NCI-H187 (cell line): ENCODE results near the gene SPTBN4.
"Not testable (repeated sequence)": the region's sequence is repeated elsewhere in the genome, so short reads cannot be mapped to it uniquely, and the experiment has no call there.

Source experiments
- DNase-seq, 2 experiments: peaks; one replicate each; lab custom pipeline; 2025; lab: John Stamatoyannopoulos, UW

SPTBN4 gene

DNA sequence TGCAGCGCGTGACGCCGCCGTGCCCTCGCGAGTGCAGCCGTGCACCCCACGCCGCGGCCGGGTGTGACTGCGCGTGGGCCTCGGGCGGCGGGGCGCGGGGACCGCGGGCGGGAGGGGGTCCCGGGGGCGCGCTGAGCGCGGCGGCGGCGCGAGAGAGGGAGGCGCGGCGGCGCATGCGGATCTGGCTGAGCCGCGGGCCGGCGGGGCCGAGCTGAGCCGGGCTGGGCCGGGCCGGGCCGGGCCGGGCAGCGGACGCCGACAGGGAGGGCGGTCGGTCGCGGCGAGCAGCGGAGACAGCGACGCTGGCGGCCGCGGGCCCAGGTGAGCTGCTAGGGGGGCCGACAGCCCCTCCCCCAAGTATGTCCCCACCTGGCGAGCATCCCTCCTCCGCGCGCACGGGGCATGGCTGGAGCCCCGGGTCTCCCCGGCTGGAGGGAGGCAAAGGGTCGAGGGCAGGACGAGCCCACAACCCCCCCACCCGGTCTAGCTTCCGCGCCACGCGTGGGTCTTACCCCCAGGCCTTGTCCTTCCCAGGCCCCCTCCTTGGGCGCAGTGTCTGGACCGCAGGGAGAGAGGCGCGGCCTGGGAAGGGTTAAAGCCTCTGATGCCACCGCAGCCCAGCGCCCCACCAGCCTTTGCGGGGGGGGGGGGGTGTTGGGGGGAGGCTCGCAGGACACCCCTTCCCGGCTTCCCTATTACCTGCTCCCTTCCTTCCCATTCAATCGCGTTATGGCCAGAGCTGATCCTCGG, at the start of gene SPTBN4:
TSS of gene SPTBN4 (plus strand) at position 17 of the 750 bp plus-strand sequence. CDS start 5,621 bp downstream, outside the sequence.
- no peak for DNase-seq

DNA sequence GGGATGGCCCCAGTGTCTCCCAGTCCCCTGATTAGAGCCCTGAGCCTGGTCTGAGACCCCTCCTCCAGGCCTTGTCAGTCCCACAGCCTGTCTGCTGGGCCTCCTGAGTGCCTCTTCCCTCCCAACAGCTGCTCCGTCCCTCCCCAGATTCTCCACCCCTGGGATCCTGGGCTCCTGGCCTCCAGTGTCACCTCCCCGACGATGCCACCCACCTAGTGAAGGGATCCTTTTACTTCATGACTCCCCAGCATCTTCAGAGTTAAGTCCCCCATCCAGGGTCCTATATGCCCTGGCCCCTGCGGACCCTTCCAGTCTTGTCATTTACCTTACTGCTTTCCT, 49.2 kb upstream of the SPTBN4 start:
- DNase-seq: no peak

DNA sequence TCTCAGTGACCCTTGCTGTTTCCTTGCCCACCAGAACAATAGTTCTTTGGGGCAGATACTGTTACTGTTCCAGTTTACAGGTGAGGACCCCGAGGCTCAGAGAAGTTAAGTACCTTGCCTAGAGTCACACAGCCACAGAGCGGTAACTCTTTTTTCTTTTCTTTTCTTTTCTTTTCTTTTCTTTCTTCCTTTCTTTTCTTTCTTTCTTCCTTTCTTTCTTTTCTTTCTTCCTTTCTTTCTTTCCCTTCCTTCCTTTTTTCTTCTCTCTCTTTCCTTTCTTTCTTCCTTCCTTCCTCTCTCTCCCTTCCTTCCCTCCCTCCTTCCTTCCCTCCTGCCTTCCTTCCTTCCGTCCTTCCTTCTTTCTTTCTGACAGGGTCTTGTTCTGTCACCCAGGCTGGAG, 48.8 kb upstream of the SPTBN4 start:
- DNase-seq: no peak

DNA sequence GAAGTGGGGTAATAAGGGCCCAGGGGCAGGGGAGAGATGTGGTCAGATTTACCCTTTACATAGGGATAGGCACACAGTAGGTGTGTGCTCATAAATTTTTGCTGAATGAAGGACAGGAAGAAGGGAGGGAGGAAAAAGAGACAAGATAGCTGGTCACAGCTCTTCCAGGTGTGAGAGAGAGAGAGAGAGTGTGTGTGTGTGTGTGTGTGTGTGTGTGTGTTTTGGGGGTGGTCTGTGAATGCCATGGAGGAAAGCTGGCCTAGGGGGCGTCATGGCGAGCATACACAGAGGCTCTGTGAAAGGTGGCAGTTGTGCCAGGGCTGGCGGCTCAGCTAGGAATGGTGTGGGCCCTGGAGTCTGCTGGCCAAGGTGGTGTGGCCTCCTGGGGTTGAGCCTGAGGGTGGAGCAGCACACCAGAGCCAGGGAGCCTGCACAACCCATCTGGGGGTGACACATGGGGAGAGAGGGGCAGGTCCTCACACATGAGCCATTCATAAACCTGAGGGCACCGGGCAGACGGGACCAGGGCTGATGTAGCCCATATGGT, 47.7 kb upstream of the SPTBN4 start:
- DNase-seq: no peak

DNA sequence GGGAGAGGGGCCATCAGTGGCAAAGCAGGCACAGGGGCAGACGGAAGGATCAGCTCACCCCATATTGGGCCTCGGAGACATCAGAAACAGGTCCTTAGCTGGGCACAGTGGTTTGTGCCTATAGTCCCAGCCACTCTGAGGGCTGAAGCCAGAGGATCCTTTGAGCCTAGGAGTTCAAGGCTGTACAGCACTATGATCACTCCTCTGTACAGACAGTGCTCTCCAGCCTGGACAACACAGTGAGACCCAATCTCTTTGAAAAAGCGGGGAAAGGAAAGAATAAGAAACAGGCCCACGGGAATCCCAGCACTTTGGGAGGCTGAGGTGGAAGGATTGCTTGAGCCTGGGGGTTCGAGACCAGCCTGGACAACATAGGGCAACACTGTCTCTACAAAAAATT, 47.0 kb upstream of the SPTBN4 start:
- DNase-seq: no peak

DNA sequence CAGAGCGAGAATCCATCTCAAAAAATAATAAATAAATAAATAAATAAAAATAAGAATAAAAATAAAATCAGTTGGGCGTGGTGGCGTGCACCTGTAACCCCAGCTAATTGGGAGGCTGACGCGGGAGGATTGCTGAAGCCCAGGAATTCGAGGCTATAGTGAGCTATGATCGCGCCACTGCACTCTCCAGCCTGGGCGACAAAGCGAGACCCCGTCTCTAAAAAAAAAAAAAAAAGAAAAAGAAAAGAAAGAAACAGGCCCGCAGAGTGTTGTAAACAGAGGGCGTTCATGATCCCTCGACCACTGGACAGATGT, 46.4 kb upstream of the SPTBN4 start:
- DNase-seq: no peak

- DNase-seq: peak; percentile 63 to 78
Measured at GRCh38 chr19:40420766-40421765, 45.7 kb upstream of the SPTBN4 start.

GRCh38 chr19:40421993-40422747, 44.6 kb upstream of the SPTBN4 start:
- DNase-seq: no peak

GRCh38 chr19:40422748-40423566, 43.8 kb upstream of the SPTBN4 start:
- no peak for DNase-seq

GRCh38 chr19:40423938-40424337, 42.9 kb upstream of the SPTBN4 start:
- no peak for DNase-seq

DNA sequence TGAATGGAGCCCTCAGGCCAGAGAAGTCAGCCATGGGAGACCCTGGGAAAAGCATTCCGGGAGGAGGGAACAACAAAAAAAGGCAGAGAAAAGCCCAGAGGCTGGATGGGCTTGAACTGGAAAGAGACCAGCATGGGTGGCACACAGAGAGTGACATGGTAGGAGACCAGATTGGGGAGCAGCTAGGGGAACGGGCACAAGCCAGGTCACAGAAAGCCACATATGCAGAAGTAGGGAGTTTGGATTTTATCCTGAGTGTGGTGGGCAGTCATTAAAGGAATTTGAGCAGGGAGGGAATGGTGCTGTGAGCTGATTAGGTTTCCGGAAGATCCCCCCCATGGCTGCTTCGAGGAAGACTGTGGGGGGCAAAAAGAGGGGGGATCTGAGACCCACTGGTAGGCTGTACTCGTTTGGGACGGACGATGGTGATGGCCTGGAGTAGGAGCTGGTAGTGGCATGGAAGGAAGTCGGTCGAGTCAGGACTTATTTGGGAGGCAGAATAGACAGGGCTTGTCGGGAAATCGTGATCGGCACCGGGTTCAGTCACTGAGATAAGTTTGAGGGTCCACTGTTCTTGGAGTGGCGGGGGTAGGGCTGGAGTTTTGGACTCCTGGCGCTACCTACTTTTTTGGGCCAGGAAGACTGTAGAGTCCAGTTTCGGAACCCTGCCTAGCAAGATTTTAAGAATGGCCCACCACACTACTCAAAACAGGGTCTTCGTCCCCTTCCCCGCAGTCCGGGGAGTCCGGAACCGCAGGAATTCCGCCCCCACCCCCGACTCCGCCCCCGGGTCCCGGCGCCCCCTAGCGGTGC, 42.0 kb upstream of the SPTBN4 start:
- no peak for DNase-seq

- DNase-seq: peak; percentile 99
Measured at GRCh38 chr19:40425450-40426287, 41.1 kb upstream of the SPTBN4 start, which contains the start of gene SERTAD1. TSS of gene SERTAD1 (minus strand) at chr19:40425992. CDS start at chr19:40423546, 2,446 bp downstream.

- DNase-seq: not testable (repeated sequence)
Measured at GRCh38 chr19:40428197-40428596, 38.6 kb upstream of the SPTBN4 start.

- DNase-seq: not testable (repeated sequence)
Measured at GRCh38 chr19:40430242-40430641, 36.6 kb upstream of the SPTBN4 start.

- no peak for DNase-seq
Measured at GRCh38 chr19:40431698-40432097, 35.1 kb upstream of the SPTBN4 start.

DNA sequence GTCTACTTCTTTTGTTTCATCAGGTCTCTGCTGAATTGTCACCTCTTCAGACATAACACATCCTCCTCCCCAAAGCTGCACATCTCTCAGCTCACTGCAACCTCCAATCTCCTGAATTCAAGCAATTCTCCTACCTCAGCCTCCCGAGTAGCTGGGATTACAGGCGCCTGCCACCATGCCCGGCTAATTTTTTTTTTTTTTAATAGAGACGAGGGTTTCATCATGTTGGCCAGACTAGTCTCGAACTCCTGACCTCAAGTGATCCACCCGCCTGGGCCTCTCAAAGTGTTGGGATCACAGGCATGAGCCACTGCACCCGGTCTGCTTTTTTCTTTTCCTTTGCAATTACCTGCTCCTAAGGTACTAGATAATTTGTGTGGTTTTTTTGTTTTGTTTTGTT, 34.0 kb upstream of the SPTBN4 start:
- DNase-seq: not testable (repeated sequence)

- peak; percentile 72 to 80 for DNase-seq
Measured at GRCh38 chr19:40433391-40434216, 33.2 kb upstream of the SPTBN4 start.

DNA sequence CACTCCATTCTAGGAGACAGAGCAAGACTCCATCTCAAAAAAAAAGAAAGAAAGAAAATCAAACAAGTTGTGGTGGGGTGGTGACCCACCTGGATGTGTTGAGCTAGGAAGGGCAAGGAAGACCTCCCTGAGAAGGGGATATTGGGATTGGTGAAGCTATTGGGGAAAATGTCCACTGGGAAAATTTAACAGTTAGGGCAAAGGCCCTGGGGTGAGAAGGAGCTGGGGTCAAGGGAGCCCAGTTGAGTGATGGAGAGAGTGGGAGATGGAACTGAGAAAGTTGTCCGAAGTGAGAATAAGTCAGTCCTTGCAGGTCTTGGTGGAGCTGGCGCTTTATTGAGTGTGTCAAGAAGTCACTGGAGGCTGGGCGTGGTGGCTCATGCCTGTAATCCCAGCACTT, 28.5 kb upstream of the SPTBN4 start:
- DNase-seq: no peak
